ENCODE measurements around the gene OR10D3. TPM values are rescaled to one million over a fixed set of nuclear protein-coding genes. Genes with fewer than 3 reads are reported as not detected.

OR10D3 gene
- total and polyA plus RNA-seq, 10 of the 15 experiments (the other 5 are each of a cell fraction or from before 2014, with no cell fraction given), result not detected

- no peaks in the 10 kb centered on the region for H4K20me1 ChIP-seq (ENCODE audit: control insufficient read depth, insufficient read depth)
- no peak overlapping the region for H2AFZ ChIP-seq (ENCODE audit: control insufficient read depth, low read depth, low read length)
- no peaks in the 10 kb centered on the region for H3K79me2 ChIP-seq (ENCODE audit: control insufficient read depth, insufficient read depth, low read length)
- ATAC-seq, result no peak
- DNase-seq (ENCODE audit: low read depth, low spot score), result no peak
- no peaks in the 10 kb centered on the region for H3K9me3 ChIP-seq (replicated peaks; ENCODE audit: control insufficient read depth, insufficient read depth, low read length)
- H3K4me2 ChIP-seq (ENCODE audit: control insufficient read depth, insufficient read depth), result no peak overlapping the region
- no peak for FAIRE-seq
- ChIA-PET CTCF (no interaction called here), RAD21 (ENCODE audit: unreplicated experiment) (no interaction called here), POLR2A (no interaction called here), SMC1A (ENCODE audit: uncharacterized antibody, unreplicated experiment) (interaction anchor here (1.0 kb wide), 1 partner anchor 11 kb away, joined by 3 read pairs; no protein-coding TSS in a partner anchor)
- no peak overlapping the region for H3K4me3 ChIP-seq
- intact Hi-C loops (cut with micrococcal nuclease; ENCODE audit: unreplicated experiment), result no loop called here
- no peaks in the 10 kb centered on the region; a peak in 1 of 4 replicates for H3K27me3 ChIP-seq (replicated peaks in 1 of 2; ENCODE audit: control insufficient read depth in 2 of 2, insufficient read depth in 2 of 2, low read length in 1 of 2)
- no TSS peak for BruUV-seq (replicated peaks)
- no peaks in the 10 kb centered on the region for H3K4me1 ChIP-seq (ENCODE audit: control insufficient read depth, insufficient read depth, low read length)
- H3K27ac ChIP-seq (ENCODE audit: control insufficient read depth, insufficient read depth), result no peak overlapping the region
- TF ChIP-seq RAD51 (IDR thresholded peaks at IDR 0.05) (no peak), FOXM1 (IDR thresholded peaks at IDR 0.05; ENCODE audit: low read depth, low read length) (no peak), HDAC2 (IDR thresholded peaks at IDR 0.05) (no peak), PRDM15 (CRISPR knock-in tag; IDR thresholded peaks at IDR 0.05) (no peak), SREBF1 (IDR thresholded peaks at IDR 0.05; ENCODE audit: low read length) (no peak), EGR1 (IDR thresholded peaks at IDR 0.05; ENCODE audit: borderline replicate concordance in 1 of 2, low read depth in 2 of 2, low read length in 2 of 2) (no peak), SIX5 (IDR thresholded peaks at IDR 0.05; ENCODE audit: low read depth, low read length, severe bottlenecking) (no peak), GATAD2B (conservative IDR thresholded peaks at IDR 0.05; ENCODE audit: low read depth) (no peak), SPI1 (IDR thresholded peaks at IDR 0.05; ENCODE audit: borderline replicate concordance, insufficient read depth, low read depth, low read length) (no peak), FOS (IDR thresholded peaks at IDR 0.05; ENCODE audit: borderline replicate concordance, extremely low read depth, insufficient read length) (no peak)
- H3K36me3 ChIP-seq (ENCODE audit: control insufficient read depth in 2 of 2, insufficient read depth in 2 of 2, low read length in 1 of 2), result no peaks in the 10 kb centered on the region
- in situ Hi-C loops (cut with MboI), result no loop called here
- no peak overlapping the region for H3K9ac ChIP-seq (ENCODE audit: control insufficient read depth, insufficient read depth, low read length)
- 2% methylated on average over 3 of the region's 3 CpGs for WGBS (ENCODE audit: insufficient coverage, insufficient replicate concordance, low lambda C conversion rate, missing lambda C conversion rate)
Observed at GRCh38 chr11:124202951-124203350, 19.8 kb downstream of the OR10D3 start.

Measured in GM12878 (cell line).